Left ventricle myocardium superior (tissue), 1 donor: ENCODE measurements around the gene SOX15. TPM values are rescaled to one million over a fixed set of nuclear protein-coding genes. Genes with fewer than 3 reads are reported as not detected.
"Not testable (repeated sequence)": the region's sequence is repeated elsewhere in the genome, so short reads cannot be mapped to it uniquely, and the experiment has no call there.

Experiments
- ATAC-seq: fragments of 200-7000 bp; cut with Tn5 transposase; one replicate; pipeline ENCODE4 v1.9.1; 2020; ENCODE audit warnings: mild to moderate bottlenecking, moderate library complexity
- DNase-seq: peaks from one replicate; pipeline ENCODE4 v3.0.0-alpha.2; 2020
- intact Hi-C: fragments of 100-400 bp; cut with micrococcal nuclease; formaldehyde crosslinking; loops from one replicate; pipeline ENCODE4 v1.11.0; 2022
- total RNA-seq: library from RNA; stranded (reverse); fragmentation: NEBNext Ultra II Directional; extraction: Animal tissue kit (Norgen Biotek cat#: 25700); gene quantifications from one replicate; pipeline ENCODE4 v1.2.1, GENCODE V29; 2021
- donor health status: DM: no; HTN: yes; CAD: no; lungs with severe emphysema.

Gene SOX15
- total RNA-seq, 1 donor from 2014 or later, result 1.2 TPM

GRCh38 chr17:7612294-7612640 is 22.4 kb upstream of the SOX15 start:
- DNase-seq (no peak), ATAC-seq (no peak)
- intact Hi-C loops, result no loop called here

GRCh38 chr17:7611635-7612293 is 21.9 kb upstream of the SOX15 start:
- no peak for DNase-seq
- no peak for ATAC-seq
- intact Hi-C loops, result no loop called here

- intact Hi-C loops, result no loop called here
- ATAC-seq (no peak), DNase-seq (no peak)
Observed at GRCh38 chr17:7610641-7611040, 20.7 kb upstream of the SOX15 start.

GRCh38 chr17:7606280-7606679 is 16.4 kb upstream of the SOX15 start:
- DNase-seq (no peak), ATAC-seq (peak; percentile 97)
- intact Hi-C loops, result no loop called here

GRCh38 chr17:7597561-7597960 is 7.7 kb upstream of the SOX15 start:
- intact Hi-C loops, DNase-seq, ATAC-seq: not testable (repeated sequence)

- intact Hi-C loops, result no loop called here
- ATAC-seq (no peak), DNase-seq (no peak)
Observed at GRCh38 chr17:7593296-7593695, 3.4 kb upstream of the SOX15 start.

- ATAC-seq, result no peak
- intact Hi-C loops, result no loop called here
- DNase-seq, result no peak
Observed at GRCh38 chr17:7592422-7593021, 2.6 kb upstream of the SOX15 start.

GRCh38 chr17:7591596-7591995 is 1.7 kb upstream of the SOX15 start:
- DNase-seq, result no peak
- intact Hi-C loops, result no loop called here
- ATAC-seq, result no peak

GRCh38 chr17:7590743-7591142 is 849 bp upstream of the SOX15 start:
- ATAC-seq, result no peak
- intact Hi-C loops, result no loop called here
- no peak for DNase-seq

GRCh38 chr17:7589204-7589868 is 558 bp downstream of the SOX15 start:
- ATAC-seq (peak; percentile 84), DNase-seq (peak; percentile 92)
- intact Hi-C loops, result no loop called here

GRCh38 chr17:7588553-7589203 is 1.2 kb downstream of the SOX15 start:
- DNase-seq (no peak), ATAC-seq (peak; percentile 2)
- intact Hi-C loops, result no loop called here

- intact Hi-C loops, result no loop called here
Observed at GRCh38 chr17:7587420-7588151, 2.3 kb downstream of the SOX15 start.

GRCh38 chr17:7586673-7587419 is 3.0 kb downstream of the SOX15 start:
- intact Hi-C loops, result no loop called here
- no peak for ATAC-seq
- peak; percentile 54 for DNase-seq

More at GRCh38 chr17:7587420-7588151, 2.3 kb downstream of the SOX15 start:
- no peak for DNase-seq
- no peak for ATAC-seq

- DNase-seq (peak; percentile 98), ATAC-seq (peak; percentile 88)
- intact Hi-C loops, result no loop called here
Observed at GRCh38 chr17:7583253-7584109, 6.4 kb downstream of the SOX15 start, which contains the start of gene MPDU1. TSS of gene MPDU1 (plus strand) at chr17:7583852. CDS start at chr17:7583863, 11 bp downstream.

GRCh38 chr17:7582396-7583252 is 7.3 kb downstream of the SOX15 start:
- DNase-seq (peak; percentile 52), ATAC-seq (peak; percentile 0)
- intact Hi-C loops, result no loop called here

GRCh38 chr17:7580604-7581575 is 9.0 kb downstream of the SOX15 start:
- intact Hi-C loops, result no loop called here
- DNase-seq (no peak), ATAC-seq (no peak)
